ENCODE results near the gene GAGE12F.
"Not testable (repeated sequence)": the region's sequence is repeated elsewhere in the genome, so short reads cannot be mapped to it uniquely, and the experiment has no call there.

GAGE12F gene

GRCh38 chrX:49560542-49560941 lies at the start of gene GAGE12F:
Gene GAGE12F (plus strand): TSS chrX:49560842. CDS start chrX:49561997, 1,155 bp downstream.
- DNase-seq (ENCODE audit: low read depth) = not testable (repeated sequence)

- DNase-seq (ENCODE audit: low read depth) = not testable (repeated sequence)
Measured at GRCh38 chrX:49531877-49532276, 28.8 kb upstream of the GAGE12F start, which contains the start of gene GAGE12C. Gene GAGE12C (plus strand): TSS chrX:49532177. CDS start chrX:49533332, 1,155 bp downstream.

- DNase-seq (ENCODE audit: low read depth) = not testable (repeated sequence)
Measured at GRCh38 chrX:49541433-49541832, 19.2 kb upstream of the GAGE12F start, which contains the start of gene GAGE12D. Gene GAGE12D (plus strand): TSS chrX:49541733. CDS start chrX:49542888, 1,155 bp downstream.

GRCh38 chrX:49550989-49551388 lies 9.7 kb upstream of the GAGE12F start, which contains the start of gene GAGE12E:
Gene GAGE12E (plus strand): TSS chrX:49551289. CDS start chrX:49552444, 1,155 bp downstream.
- not testable (repeated sequence) for DNase-seq (ENCODE audit: low read depth)

GRCh38 chrX:49568728-49569127 lies 8.1 kb downstream of the GAGE12F start:
- not testable (repeated sequence) for DNase-seq (ENCODE audit: low read depth)

GRCh38 chrX:49569152-49569551 lies 8.5 kb downstream of the GAGE12F start:
- DNase-seq (ENCODE audit: low read depth) = not testable (repeated sequence)

- DNase-seq (ENCODE audit: low read depth) = not testable (repeated sequence)
Measured at GRCh38 chrX:49570100-49570499, 9.5 kb downstream of the GAGE12F start, which contains the start of gene GAGE12G. Gene GAGE12G (plus strand): TSS chrX:49570400. CDS start chrX:49571555, 1,155 bp downstream.

- not testable (repeated sequence) for DNase-seq (ENCODE audit: low read depth)
Measured at GRCh38 chrX:49579649-49580048, 19.0 kb downstream of the GAGE12F start, which contains the start of gene GAGE12H. Gene GAGE12H (plus strand): TSS chrX:49579949. CDS start chrX:49581104, 1,155 bp downstream.

- not testable (repeated sequence) for DNase-seq (ENCODE audit: low read depth)
Measured at GRCh38 chrX:49589196-49589595, 28.6 kb downstream of the GAGE12F start, which contains the start of gene GAGE2A. Gene GAGE2A (plus strand): TSS chrX:49589496. CDS start chrX:49590651, 1,155 bp downstream.

- DNase-seq (ENCODE audit: low read depth) = not testable (repeated sequence)
Measured at GRCh38 chrX:49589769-49590478, 29.3 kb downstream of the GAGE12F start.

- DNase-seq (ENCODE audit: low read depth) = not testable (repeated sequence)
Measured at GRCh38 chrX:49590488-49590887, 29.8 kb downstream of the GAGE12F start.

- not testable (repeated sequence) for DNase-seq (ENCODE audit: low read depth)
Measured at GRCh38 chrX:49598720-49599119, 38.1 kb downstream of the GAGE12F start, which contains the start of gene GAGE1. Gene GAGE1 (plus strand): TSS chrX:49599020. CDS start chrX:49600175, 1,155 bp downstream.

GRCh38 chrX:49610718-49611310 lies 50.2 kb downstream of the GAGE12F start:
- no peak for DNase-seq (ENCODE audit: low read depth)

Data from stimulated activated CD8-positive, alpha-beta memory T cell treated with anti-CD3 and anti-CD28 coated beads, Interleukin-4, amount 100 ng/mL, for 24 hours (primary cell).